Body of pancreas (tissue), 4 donors: ENCODE results near the gene KIF11.

Source experiments
- CTCF ChIP-seq, 7 experiments: fragments of 450-650 bp in 4 of 7; fragments of 200-600 bp in 3 of 7; sonication (generic) in 3 of 7; IDR thresholded peaks; one replicate each; pipeline ENCODE4 v1.5.1; 2016 to 2019; ENCODE audit warnings: antibody characterized with exemption in 7 of 7
- POLR2A ChIP-seq, 3 donors: fragments of 450-650 bp; IDR thresholded peaks; one replicate each; pipeline ENCODE4 v1.6.1; 2016; ENCODE audit warnings: antibody characterized with exemption in 3 of 3, mild to moderate bottlenecking in 2 of 3

- no peak for TF ChIP-seq CTCF (IDR thresholded peaks at IDR 0.05)
- TF ChIP-seq POLR2A (IDR thresholded peaks at IDR 0.05) = no peak
Observed at GRCh38 chr10:92575961-92576360, 17.0 kb upstream of the KIF11 start.
